Upper lobe of left lung (tissue), 6 donors: Measurements from ENCODE around the gene DUS1L. TPM values are rescaled to one million over a fixed set of nuclear protein-coding genes. Genes with fewer than 3 reads are reported as not detected.
A peak's percentile ranks its signal among the peaks of the same experiment; 100 is the strongest.

Experiments
- ATAC-seq, 2 donors: fragments of 200-7000 bp; cut with Tn5 transposase; one replicate each; pipeline ENCODE4 v1.9.1; 2022; ENCODE audit warnings: mild to moderate bottlenecking in 2 of 2, moderate library complexity in 2 of 2; ENCODE audit not compliant: low FRiP score in 2 of 2
- DNase-seq, 2 donors: peaks; one replicate each; pipeline ENCODE4 v3.0.0-alpha.2; 2019 to 2020
- H3K27ac ChIP-seq, 4 donors: fragments of 200-600 bp; sonication (generic); one replicate each; pipeline ENCODE4 v1.5.1; 2016 to 2019
- H3K27me3 ChIP-seq, 4 donors: fragments of 200-600 bp; sonication (generic); one replicate each; pipeline ENCODE4 v1.5.1; 2017 to 2019
- H3K36me3 ChIP-seq, 4 donors: fragments of 200-600 bp; sonication (generic); one replicate each; pipeline ENCODE4 v1.5.1; 2016 to 2019
- H3K4me1 ChIP-seq, 4 donors: fragments of 200-600 bp; sonication (generic); one replicate each; pipeline ENCODE4 v1.5.1; 2018 to 2019
- H3K4me3 ChIP-seq, 4 donors: fragments of 200-600 bp; sonication (generic); one replicate each; pipeline ENCODE4 v1.5.1; 2017 to 2019; ENCODE audit warnings: mild to moderate bottlenecking in 2 of 4, moderate library complexity in 1 of 4
- H3K9me3 ChIP-seq, 4 donors: fragments of 200-600 bp; sonication (generic); one replicate each; pipeline ENCODE4 v1.5.1; 2018 to 2019
- CTCF ChIP-seq, 6 experiments: fragments of 450-650 bp in 4 of 6; fragments of 200-600 bp in 2 of 6; sonication (generic) in 2 of 6; IDR thresholded peaks; one replicate each; pipeline ENCODE4 v1.5.1; 2016 to 2019; ENCODE audit warnings: antibody characterized with exemption in 6 of 6
- EP300 ChIP-seq, 4 donors: sonication (generic); formaldehyde crosslinking; IDR thresholded peaks; one replicate each; pipeline ENCODE4 v1.5.1; 2017; ENCODE audit warnings: antibody characterized with exemption in 4 of 4, control low read depth in 2 of 4
- POLR2A ChIP-seq, 4 donors: fragments of 450-650 bp; IDR thresholded peaks; one replicate each; pipeline ENCODE4 v1.5.1; 2016 to 2017; ENCODE audit warnings: antibody characterized with exemption in 4 of 4, mild to moderate bottlenecking in 2 of 4
- POLR2AphosphoS5 ChIP-seq, 2 donors: sonication (generic); formaldehyde crosslinking; IDR thresholded peaks; one replicate each; pipeline ENCODE4 v1.5.1; 2017; ENCODE audit warnings: antibody characterized with exemption in 2 of 2
- WGBS, 2 donors: methylation state at CpG; one replicate each; pipeline ENCODE4 v1.1.5; 2017 to 2018; 5-methylcytosine and 5-hydroxymethylcytosine counted together
- total RNA-seq, 6 donors: library from RNA; depleted of rRNA in 4 of 6; stranded (reverse); fragments of >200 nt in 4 of 6; gene quantifications; one replicate each; pipeline versions ENCODE4 v1.1.0 to v1.2.1, GENCODE V29; 2016 to 2021
- donor health status: DM: no; HTN: no; CAD: no; lungs with moderate emphysema.
- donor health status: DM: no; HTN: yes; CAD: no; lungs with severe emphysema.

Gene DUS1L
- total RNA-seq, 6 donors from 2014 or later, result 53.5 to 183 (median 106) TPM

GRCh38 chr17:82061047-82061925 is 4.3 kb downstream of the DUS1L start:
- H3K4me1 ChIP-seq, result peaks cover 19 to 30% (median 20%) of the 10 kb centered on the region in 4 donors
- DNase-seq, result peak in 1 of 2 donors; percentile 74
- 94% methylated on average over 32 of the region's 34 CpGs; no CpG with 5 or more reads in 1 of the 2 donors for WGBS, 2 donors
- peaks cover 12 to 80% (median 67%) of the 10 kb centered on the region in 4 donors for H3K36me3 ChIP-seq
- H3K9me3 ChIP-seq, result no peaks in the 10 kb centered on the region
- H3K27me3 ChIP-seq, result no peaks in the 10 kb centered on the region
- ATAC-seq, result no peak
- no peak overlapping the region for H3K27ac ChIP-seq
- no peak for TF ChIP-seq POLR2AphosphoS5 (IDR thresholded peaks at IDR 0.05)
- no peak for TF ChIP-seq POLR2A (IDR thresholded peaks at IDR 0.05)
- no peak for TF ChIP-seq CTCF (IDR thresholded peaks at IDR 0.05)
- TF ChIP-seq EP300 (IDR thresholded peaks at IDR 0.05), result no peak
- H3K4me3 ChIP-seq, result no peak overlapping the region

- Histone ChIP-seq H3K9me3 (no peaks in the 10 kb centered on the region), H3K4me3 (no peak overlapping the region), H3K27ac (no peak overlapping the region), H3K4me1 (peaks cover 14 to 24% (median 15%) of the 10 kb centered on the region in 4 donors), H3K27me3 (no peaks in the 10 kb centered on the region), H3K36me3 (peaks cover 15 to 87% (median 73%) of the 10 kb centered on the region in 4 donors)
- 95 to 100% methylated on average over 1 to 14 of the region's 14 CpGs for WGBS, 2 donors
- DNase-seq (peak in 1 of 2 donors; percentile 66), ATAC-seq (no peak)
- TF ChIP-seq CTCF (IDR thresholded peaks at IDR 0.05), result no peak
- no peak for TF ChIP-seq POLR2A (IDR thresholded peaks at IDR 0.05)
- no peak for TF ChIP-seq POLR2AphosphoS5 (IDR thresholded peaks at IDR 0.05)
- TF ChIP-seq EP300 (IDR thresholded peaks at IDR 0.05), result no peak
These were observed 5.0 kb downstream of the DUS1L start for GRCh38 chr17:82060614-82061013.

- 84 to 90% methylated on average over 7 to 16 of the region's 16 CpGs for WGBS, 2 donors
- H3K9me3 ChIP-seq, result no peaks in the 10 kb centered on the region
- no peaks in the 10 kb centered on the region for H3K27me3 ChIP-seq
- ATAC-seq (no peak), DNase-seq (peak in 1 of 2 donors; percentile 78)
- no peak overlapping the region for H3K27ac ChIP-seq
- no peak overlapping the region for H3K4me3 ChIP-seq
- no peak for TF ChIP-seq POLR2A (IDR thresholded peaks at IDR 0.05)
- TF ChIP-seq POLR2AphosphoS5 (IDR thresholded peaks at IDR 0.05), result no peak
- no peak for TF ChIP-seq CTCF (IDR thresholded peaks at IDR 0.05)
- no peak for TF ChIP-seq EP300 (IDR thresholded peaks at IDR 0.05)
- H3K36me3 ChIP-seq, result peaks cover 16 to 93% (median 79%) of the 10 kb centered on the region in 4 donors
- peaks cover 13 to 22% (median 13%) of the 10 kb centered on the region in 4 donors for H3K4me1 ChIP-seq
These were observed 5.6 kb downstream of the DUS1L start for GRCh38 chr17:82060001-82060380.

- H3K4me3 ChIP-seq, result no peak overlapping the region
- TF ChIP-seq EP300 (IDR thresholded peaks at IDR 0.05), result no peak
- TF ChIP-seq POLR2A (IDR thresholded peaks at IDR 0.05), result no peak
- no peak for TF ChIP-seq POLR2AphosphoS5 (IDR thresholded peaks at IDR 0.05)
- TF ChIP-seq CTCF (IDR thresholded peaks at IDR 0.05), result no peak
- no peak for ATAC-seq
- peaks cover 18 to 98% (median 85%) of the 10 kb centered on the region in 4 donors for H3K36me3 ChIP-seq
- 85 to 88% methylated on average over 12 to 19 of the region's 19 CpGs for WGBS, 2 donors
- no peaks in the 10 kb centered on the region for H3K9me3 ChIP-seq
- H3K27me3 ChIP-seq, result no peaks in the 10 kb centered on the region
- peak in 1 of 2 donors; percentile 76 for DNase-seq
- H3K4me1 ChIP-seq, result peaks cover 7 to 18% (median 8%) of the 10 kb centered on the region in 4 donors
- no peak overlapping the region for H3K27ac ChIP-seq
These were observed 6.2 kb downstream of the DUS1L start for GRCh38 chr17:82059272-82060000.
